ENCODE measurements around the gene DPF3.

DPF3 gene

DNA sequence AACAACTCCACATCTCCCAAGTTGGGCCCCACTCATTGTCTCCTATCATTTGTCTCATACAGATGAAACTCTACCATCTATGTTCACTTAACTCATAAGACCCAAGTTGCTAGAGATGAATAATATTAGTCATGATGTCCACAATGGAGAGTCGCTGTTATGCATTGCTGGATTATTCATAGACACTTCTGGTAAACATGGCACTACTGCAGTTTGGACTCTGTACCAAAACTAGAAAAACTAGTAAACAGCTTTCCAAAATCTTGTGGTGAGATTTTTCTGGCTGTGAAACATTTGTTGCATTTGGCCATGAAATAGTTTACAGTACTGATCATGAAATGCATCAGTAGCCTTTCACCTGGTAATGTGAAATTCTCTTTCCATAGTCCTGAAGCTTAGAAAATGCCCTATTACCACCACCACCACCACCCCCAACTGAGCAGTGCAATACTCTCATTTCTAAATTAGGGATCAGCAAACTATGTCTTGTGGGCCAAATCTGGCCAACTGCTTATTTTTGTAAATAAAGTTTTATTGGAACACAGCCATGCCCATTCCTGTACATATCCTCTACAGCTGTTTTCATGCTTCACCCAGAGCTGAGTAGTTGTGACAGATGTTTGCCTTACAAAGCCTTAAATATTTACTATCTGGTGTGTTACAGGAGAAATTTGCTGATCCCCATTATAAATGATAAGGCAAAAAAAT is 236.5 kb downstream of the DPF3 start:
- TF ChIP-seq, protein P1, sequence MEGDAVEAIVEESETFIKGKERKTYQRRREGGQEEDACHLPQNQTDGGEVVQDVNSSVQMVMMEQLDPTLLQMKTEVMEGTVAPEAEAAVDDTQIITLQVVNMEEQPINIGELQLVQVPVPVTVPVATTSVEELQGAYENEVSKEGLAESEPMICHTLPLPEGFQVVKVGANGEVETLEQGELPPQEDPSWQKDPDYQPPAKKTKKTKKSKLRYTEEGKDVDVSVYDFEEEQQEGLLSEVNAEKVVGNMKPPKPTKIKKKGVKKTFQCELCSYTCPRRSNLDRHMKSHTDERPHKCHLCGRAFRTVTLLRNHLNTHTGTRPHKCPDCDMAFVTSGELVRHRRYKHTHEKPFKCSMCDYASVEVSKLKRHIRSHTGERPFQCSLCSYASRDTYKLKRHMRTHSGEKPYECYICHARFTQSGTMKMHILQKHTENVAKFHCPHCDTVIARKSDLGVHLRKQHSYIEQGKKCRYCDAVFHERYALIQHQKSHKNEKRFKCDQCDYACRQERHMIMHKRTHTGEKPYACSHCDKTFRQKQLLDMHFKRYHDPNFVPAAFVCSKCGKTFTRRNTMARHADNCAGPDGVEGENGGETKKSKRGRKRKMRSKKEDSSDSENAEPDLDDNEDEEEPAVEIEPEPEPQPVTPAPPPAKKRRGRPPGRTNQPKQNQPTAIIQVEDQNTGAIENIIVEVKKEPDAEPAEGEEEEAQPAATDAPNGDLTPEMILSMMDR (IDR thresholded peaks at IDR 0.05): no peak

DNA sequence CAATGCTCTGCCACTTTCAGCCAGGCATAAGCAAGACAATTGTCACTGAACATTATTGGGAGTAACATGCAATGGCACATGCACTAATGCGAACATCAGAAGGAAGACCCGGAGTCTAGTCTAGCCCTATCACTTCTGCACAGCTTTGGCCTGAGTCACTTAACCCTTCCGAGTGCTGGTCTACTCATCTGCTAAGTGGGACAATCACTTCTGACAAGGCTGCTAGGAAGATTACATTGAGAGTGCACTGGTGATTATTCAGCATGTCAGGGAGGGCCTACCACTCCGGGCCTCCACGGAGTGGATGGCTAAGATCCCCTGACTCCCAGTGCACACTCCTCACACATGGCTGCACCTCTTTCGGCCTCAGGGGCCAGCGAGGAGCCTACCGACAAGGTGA is 240.9 kb downstream of the DPF3 start:
- TF ChIP-seq, protein P1 (IDR thresholded peaks at IDR 0.05): no peak

DNA sequence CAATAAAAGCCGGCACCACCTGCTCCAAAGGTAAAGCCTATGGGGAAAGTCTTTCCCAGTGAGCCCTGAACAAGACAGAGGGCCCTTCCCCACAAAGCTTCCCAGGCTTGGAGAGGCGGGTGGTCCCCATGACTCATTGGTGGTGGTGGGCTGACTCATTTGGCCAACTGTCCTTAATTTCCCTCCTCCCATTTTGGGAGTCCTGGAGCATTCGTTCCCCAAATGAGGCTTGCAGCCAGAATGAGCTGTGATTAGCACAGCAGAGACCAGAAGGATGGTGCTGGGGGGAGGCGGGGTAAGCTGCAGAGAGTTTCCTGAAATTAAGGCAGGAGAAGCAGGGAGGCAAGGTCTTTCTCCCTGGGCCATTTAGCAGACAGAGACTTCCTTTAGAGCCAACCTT is 241.7 kb downstream of the DPF3 start:
- TF ChIP-seq, protein P1 (IDR thresholded peaks at IDR 0.05): no peak

DNA sequence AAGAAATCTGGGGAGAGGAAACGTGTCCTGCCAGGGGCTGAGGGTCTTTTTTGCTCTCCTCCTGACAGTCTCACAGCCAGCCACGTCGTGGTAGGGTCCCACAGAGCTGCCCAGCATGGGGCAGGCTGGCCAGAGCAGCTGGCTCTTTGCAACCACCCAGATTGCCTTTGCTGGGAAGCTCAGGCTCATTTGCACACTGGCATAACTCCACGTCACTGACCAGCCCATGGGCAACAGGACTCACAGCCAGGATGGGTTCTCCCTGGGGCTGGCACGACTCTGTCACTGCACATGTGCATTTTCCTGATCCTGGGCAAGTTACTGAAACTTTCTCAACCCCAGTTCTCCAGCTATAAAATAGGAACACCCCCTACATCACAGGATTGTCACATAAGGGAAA is 242.2 kb downstream of the DPF3 start:
- TF ChIP-seq, protein P1 (IDR thresholded peaks at IDR 0.05): no peak

DNA sequence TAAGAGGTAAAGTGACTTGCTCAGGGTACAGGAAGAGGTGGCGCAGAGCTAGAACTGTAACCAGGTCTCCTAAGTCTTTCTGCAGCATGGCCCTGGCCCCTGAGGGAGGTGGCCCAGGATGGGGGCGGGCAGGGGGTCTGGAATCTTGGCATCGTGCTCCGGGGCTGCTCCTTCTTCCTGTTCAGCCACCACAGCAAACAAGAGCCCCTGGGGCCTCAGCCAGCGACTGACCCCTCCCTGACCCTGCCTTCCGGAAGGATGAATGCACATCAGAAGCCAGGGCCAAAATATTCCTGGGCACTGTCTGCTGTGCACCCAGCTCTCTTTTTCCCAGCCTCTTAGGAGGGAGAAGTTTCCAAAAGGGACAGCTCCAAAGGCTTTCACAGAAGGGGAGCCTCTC is 242.8 kb downstream of the DPF3 start:
- TF ChIP-seq, protein P1 (IDR thresholded peaks at IDR 0.05): no peak

DNA sequence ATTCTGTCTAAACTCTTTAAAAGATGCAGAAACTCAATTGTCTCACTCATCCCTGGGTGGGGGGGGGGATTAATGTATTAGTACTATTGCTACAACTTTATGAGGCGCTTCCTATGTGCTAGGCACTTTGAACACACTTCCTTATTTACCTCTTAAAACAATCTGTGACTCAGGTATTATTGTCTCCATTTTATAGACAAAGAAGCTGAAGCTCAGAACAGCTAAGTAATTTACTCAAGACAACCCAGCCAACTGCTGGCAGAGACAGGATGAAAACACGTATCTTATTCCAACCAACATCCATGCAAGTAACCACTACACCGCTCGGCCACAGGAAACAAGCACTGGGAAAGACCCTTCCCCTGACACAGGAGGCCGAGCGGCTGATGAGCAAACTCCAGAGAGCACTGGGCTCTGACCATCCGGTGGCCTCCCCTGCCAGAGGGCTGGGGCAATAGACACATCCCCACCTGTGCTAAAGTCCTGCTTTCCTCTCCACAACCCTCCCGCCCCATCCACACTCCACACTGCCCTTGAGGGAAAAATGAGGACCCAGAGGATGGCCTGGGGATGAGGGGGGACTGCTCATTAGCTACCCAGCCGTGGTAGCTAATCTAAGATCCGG is 244.2 kb downstream of the DPF3 start:
- TF ChIP-seq, protein P1 (IDR thresholded peaks at IDR 0.05): no peak

DNA sequence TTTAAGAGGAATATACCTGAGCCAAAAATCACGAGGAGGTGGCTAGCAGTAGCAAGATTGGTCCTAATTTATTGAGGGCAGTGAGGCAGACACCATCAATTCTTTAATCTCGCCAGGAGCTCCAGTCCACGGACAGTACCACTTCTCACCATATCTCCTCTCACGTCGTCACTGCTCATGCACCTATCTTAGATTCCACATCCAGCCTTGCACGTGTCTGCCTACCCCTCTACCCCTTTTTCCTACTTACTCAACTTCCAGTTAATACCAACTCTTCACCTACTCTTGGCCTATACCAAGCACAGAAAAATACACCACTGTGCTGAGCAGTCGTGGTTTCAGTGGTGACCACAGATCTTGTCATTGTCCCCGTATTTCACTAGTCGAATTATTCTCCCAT is 246.1 kb downstream of the DPF3 start:
- TF ChIP-seq, protein P1 (IDR thresholded peaks at IDR 0.05): no peak

All from LNCAP (cell line).